H1 (cell line): Measurements from ENCODE around the gene ZFP3. TPM values are rescaled to one million over a fixed set of nuclear protein-coding genes. Genes with fewer than 3 reads are reported as not detected.

ENCODE experiments used
- CTCF ChIA-PET: fragments of 300-600 bp; sonication (Branson Sonifier 250); formaldehyde crosslinking; loops from one replicate; lab custom pipeline; 2021; ENCODE audit not compliant: partially characterized antibody; lab: Charles Lee
- POLR2A ChIA-PET: fragments of 300-600 bp; sonication (Branson Sonifier 250); formaldehyde crosslinking; loops from one replicate; lab custom pipeline; 2021; ENCODE audit warnings: inconsistent platforms; ENCODE audit not compliant: partially characterized antibody; lab: Charles Lee
- DNase-seq, 2 experiments: peaks; one replicate each; pipeline versions ENCODE4 v3.0.0 to v3.0.0-alpha.2; 2010 to 2022; ENCODE audit warnings: low spot score in 2 of 2, low read depth in 1 of 2, mixed read lengths in 1 of 2
- FAIRE-seq: peaks from 2 replicates; lab custom pipeline; 2011; peaks lifted over from hg19 to GRCh38; lab: Jason Lieb, UNC
- H2AFZ ChIP-seq: 2 replicates; pipeline ENCODE4 v1.8.1; 2012; ENCODE audit warnings: low read length, inconsistent platforms
- H2AK5ac ChIP-seq: 2 replicates; pipeline ENCODE4 v1.6.1; 2013; ENCODE audit warnings: low read depth, low read length
- H2BK120ac ChIP-seq: replicated peaks from 2 replicates; pipeline ENCODE3; 2013; ENCODE audit warnings: low read depth, low read length, inconsistent platforms
- H2BK12ac ChIP-seq: 2 replicates; pipeline ENCODE4 v1.6.1; 2013; ENCODE audit warnings: low read depth, low read length
- H2BK15ac ChIP-seq: 2 replicates; pipeline ENCODE4 v1.6.1; 2013; ENCODE audit warnings: low read length
- H2BK20ac ChIP-seq: 2 replicates; pipeline ENCODE4 v1.6.1; 2013; ENCODE audit warnings: low read length
- H2BK5ac ChIP-seq: 2 replicates; pipeline ENCODE4 v1.6.1; 2013; ENCODE audit warnings: low read depth, low read length
- H3K14ac ChIP-seq: 2 replicates; pipeline ENCODE4 v1.6.1; 2013; ENCODE audit warnings: inconsistent platforms; ENCODE audit not compliant: insufficient read length
- H3K18ac ChIP-seq: 2 replicates; pipeline ENCODE4 v1.6.1; 2013; ENCODE audit warnings: low read length; ENCODE audit errors: extremely low read depth
- H3K23ac ChIP-seq: 2 replicates; pipeline ENCODE4 v1.6.1; 2013; ENCODE audit warnings: inconsistent platforms; ENCODE audit not compliant: insufficient read length
- H3K23me2 ChIP-seq: 2 replicates; pipeline ENCODE4 v1.6.1; 2013; ENCODE audit warnings: low read depth, low read length
- H3K27ac ChIP-seq: 2 replicates; pipeline ENCODE4 v1.6.1; 2011; ENCODE audit warnings: low read depth, low read length, inconsistent platforms
- H3K27me3 ChIP-seq, 4 experiments: replicated peaks in 1 of 4; 1 replicate in 1 of 4; 2 replicates in 3 of 4; pipeline versions ENCODE4 v1.6.1 to v1.8.1; 2011 to 2013; ENCODE audit warnings: low read length in 3 of 4, mild to moderate bottlenecking in 3 of 4, inconsistent platforms in 2 of 4, mixed read lengths in 2 of 4, moderate library complexity in 1 of 4; ENCODE audit not compliant: control insufficient read depth in 3 of 4, insufficient read depth in 3 of 4; ENCODE audit errors: extremely low read depth in 1 of 4
- H3K36me3 ChIP-seq, 4 experiments: 2 replicates each; pipeline versions ENCODE4 v1.6.1 to v1.8.1; 2011 to 2013; ENCODE audit warnings: mild to moderate bottlenecking in 4 of 4, low read length in 3 of 4, moderate library complexity in 2 of 4, control low read depth in 1 of 4, inconsistent platforms in 1 of 4; ENCODE audit not compliant: insufficient read depth in 4 of 4, control insufficient read depth in 2 of 4
- H3K4ac ChIP-seq: replicated peaks from 2 replicates; pipeline ENCODE3; 2013; ENCODE audit warnings: low read length, low read depth, mixed read lengths, inconsistent platforms; ENCODE audit not compliant: insufficient read length
- H3K4me1 ChIP-seq, 4 experiments: replicated peaks in 1 of 4; 1 replicate in 1 of 4; 2 replicates in 3 of 4; pipeline versions ENCODE4 v1.6.1 to v1.8.1; 2011 to 2013; ENCODE audit warnings: low read length in 3 of 4, inconsistent platforms in 2 of 4, mixed read lengths in 1 of 4; ENCODE audit not compliant: insufficient read depth in 4 of 4, control insufficient read depth in 3 of 4
- H3K4me2 ChIP-seq, 2 experiments: 2 replicates each; pipeline versions ENCODE4 v1.6.1 to v1.8.1; 2011 to 2013; ENCODE audit warnings: low read depth in 2 of 2, low read length in 2 of 2, control low read depth in 1 of 2, inconsistent platforms in 1 of 2, mild to moderate bottlenecking in 1 of 2; ENCODE audit not compliant: insufficient read depth in 1 of 2
- H3K4me3 ChIP-seq, 4 experiments: fragments of 200-600, 300-600 bp in 1 of 4; sonication (generic), shearing (Covaris generic), sonication (Bioruptor Twin) in 1 of 4; 2 replicates each; pipeline versions ENCODE4 v1.5.1 to v1.8.1; 2011 to 2016; ENCODE audit warnings: low read length in 4 of 4, low read depth in 3 of 4, control low read depth in 2 of 4, inconsistent platforms in 2 of 4, mild to moderate bottlenecking in 2 of 4, mixed read lengths in 1 of 4, moderate library complexity in 1 of 4; ENCODE audit not compliant: insufficient read depth in 2 of 4; ENCODE audit errors: extremely low read depth in 1 of 4
- H3K56ac ChIP-seq: replicated peaks from 2 replicates; pipeline ENCODE3; 2013; ENCODE audit warnings: low read depth, mild to moderate bottlenecking, mixed read lengths, low read length, inconsistent platforms; ENCODE audit not compliant: insufficient read length
- H3K79me1 ChIP-seq: 2 replicates; pipeline ENCODE4 v1.6.1; 2013; ENCODE audit warnings: low read depth, low read length, control low read depth
- H3K79me2 ChIP-seq, 2 experiments: 2 replicates each; pipeline versions ENCODE4 v1.6.1 to v1.8.1; 2012 to 2013; ENCODE audit warnings: low read length in 2 of 2, mild to moderate bottlenecking in 2 of 2, inconsistent platforms in 1 of 2; ENCODE audit not compliant: insufficient read depth in 2 of 2, control insufficient read depth in 1 of 2
- H3K9ac ChIP-seq, 4 experiments: replicated peaks in 1 of 4; 1 replicate in 1 of 4; 2 replicates in 3 of 4; pipeline versions ENCODE4 v1.6.1 to v1.8.1; 2011 to 2013; ENCODE audit warnings: low read depth in 3 of 4, low read length in 3 of 4, control low read depth in 2 of 4, mild to moderate bottlenecking in 2 of 4, moderate library complexity in 2 of 4, inconsistent platforms in 1 of 4; ENCODE audit errors: extremely low read depth in 1 of 4
- H3K9me3 ChIP-seq, 2 experiments: 2 replicates each; pipeline versions ENCODE4 v1.6.1 to v1.8.1; 2012 to 2013; ENCODE audit warnings: mild to moderate bottlenecking in 2 of 2, moderate library complexity in 2 of 2, control low read depth in 1 of 2, inconsistent platforms in 1 of 2, low read depth in 1 of 2, low read length in 1 of 2, mixed read lengths in 1 of 2; ENCODE audit not compliant: insufficient read depth in 2 of 2
- H4K20me1 ChIP-seq, 2 experiments: replicated peaks in 1 of 2; 2 replicates each; pipeline versions ENCODE3 to v1.8.1; 2011 to 2013; ENCODE audit warnings: inconsistent platforms in 2 of 2, low read length in 2 of 2, mild to moderate bottlenecking in 1 of 2; ENCODE audit not compliant: insufficient read depth in 2 of 2, control insufficient read depth in 1 of 2
- H4K5ac ChIP-seq: 2 replicates; pipeline ENCODE4 v1.6.1; 2013; ENCODE audit warnings: low read length, low read depth, mixed read lengths, inconsistent platforms; ENCODE audit not compliant: insufficient read length
- H4K8ac ChIP-seq: 2 replicates; pipeline ENCODE4 v1.8.0; 2013; ENCODE audit warnings: mild to moderate bottlenecking, moderate library complexity, low read length, inconsistent platforms; ENCODE audit not compliant: insufficient read depth; ENCODE audit errors: extremely low read depth
- H4K91ac ChIP-seq: replicated peaks from 2 replicates; pipeline ENCODE3; 2013; ENCODE audit warnings: low read length, mixed read lengths, inconsistent platforms; ENCODE audit not compliant: insufficient read length
- WGBS, 2 experiments: shearing (Covaris generic) in 1 of 2; methylation state at CpG; one replicate each; pipeline versions ENCODE4 v1.1.6 to v1.1.7; 2013 to 2015; ENCODE audit warnings: low lambda C conversion rate in 2 of 2, mixed read lengths in 2 of 2, inconsistent platforms in 1 of 2, low coverage in 1 of 2, missing lambda C conversion rate in 1 of 2; ENCODE audit not compliant: insufficient replicate concordance in 2 of 2, insufficient coverage in 1 of 2, insufficient read length in 1 of 2; ENCODE audit errors: extremely low coverage in 1 of 2, missing lambda C conversion rate in 1 of 2; 5-methylcytosine and 5-hydroxymethylcytosine counted together
- polyA plus RNA-seq, 7 experiments: library from polyadenylated mRNA; depleted of rRNA in 3 of 7; stranded (reverse) in 5 of 7; unstranded in 2 of 7; fragments of >200 nt in 5 of 7; fragments of 200-250 nt in 2 of 7; gene quantifications; 1 replicate in 5 of 7; 2 replicates in 1 of 7; 4 replicates in 1 of 7; pipeline versions ENCODE4 v1.2.1 to v1.2.3, GENCODE V29; 2011 to 2013; ENCODE audit warnings: missing spikeins in 2 of 7, mixed read lengths in 2 of 7
- total RNA-seq: library from RNA; stranded (reverse); fragmentation: NEBNext Ultra II Directional; extraction: Animal tissue kit (Norgen Biotek cat#: 25700); gene quantifications from 2 replicates; pipeline ENCODE4 v1.2.1, GENCODE V29; 2021

ZFP3 gene
- total and polyA plus RNA-seq, 2 of the 8 experiments (the other 6 are each of a cell fraction or from before 2014, with no cell fraction given), result 0.15 to 0.44 TPM

DNA sequence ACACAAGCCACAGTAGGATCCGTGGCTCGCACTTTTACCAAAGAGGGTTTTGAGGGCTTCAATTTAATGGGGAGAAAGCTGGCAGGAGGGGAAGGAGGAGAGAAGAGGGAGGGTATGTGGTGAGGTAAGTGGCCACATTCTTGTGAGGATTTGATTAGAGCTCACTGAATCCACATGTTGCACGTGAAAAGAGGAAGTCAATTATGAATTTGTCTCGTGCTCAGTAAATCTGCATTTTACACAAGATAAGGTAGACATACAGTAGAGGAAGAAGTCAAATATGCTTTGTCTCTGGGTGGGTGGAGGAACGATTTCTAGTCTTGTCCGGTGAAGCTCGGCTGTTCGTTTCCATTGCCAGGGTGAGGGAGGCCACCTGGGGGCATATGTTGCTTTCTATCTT lies 32.5 kb downstream of the ZFP3 start:
- Histone ChIP-seq H3K4me2 (peak overlapping the region; percentile 85 to 88), H3K9me3 (peaks cover 5 to 8% of the 10 kb centered on the region in 2 experiments; a peak in 2 of 4 replicates), H4K91ac (no peak overlapping the region), H3K36me3 (peaks cover 14 to 36% (median 28%) of the 10 kb centered on the region in 4 experiments; a peak in 7 of 8 replicates), H2BK20ac (no peak overlapping the region), H2AK5ac (0 out of 2 replicates have a peak overlapping the region, but pooled peaks have one; percentile 60), H3K9ac (peak overlapping the region in 3 of 4 experiments; percentile 60 to 86 (median 82); a peak in 6 of 7 replicates), H2BK15ac (no peak overlapping the region), H4K20me1 (peaks cover 0 to 3% of the 10 kb centered on the region in 2 experiments), H3K4me3 (peak overlapping the region; percentile 70 to 79 (median 74)), H3K23me2 (peaks cover 12% of the 10 kb centered on the region), H2BK120ac (no peak overlapping the region), H4K5ac (no peak overlapping the region), H3K23ac (no peak overlapping the region), H2BK12ac (peak overlapping the region; percentile 80), H3K79me1 (peaks cover 6% of the 10 kb centered on the region), H3K79me2 (peaks cover 0 to 17% of the 10 kb centered on the region in 2 experiments; a peak in 2 of 4 replicates), H3K14ac (no peak overlapping the region), H4K8ac (no peak overlapping the region), H2BK5ac (no peak overlapping the region), H3K27ac (no peak overlapping the region; the same call in 1 of the 2 replicates), H3K4me1 (peaks cover 0 to 5% (median 2%) of the 10 kb centered on the region in 4 experiments; a peak in 2 of 7 replicates), H3K56ac (no peak overlapping the region), H3K4ac (no peak overlapping the region), H3K18ac (peak overlapping the region; percentile 48; the same call in 1 of the 2 replicates), H3K27me3 (no peaks in the 10 kb centered on the region), H2AFZ (peak overlapping the region; percentile 47; the same call in 1 of the 2 replicates)
- 33% methylated on average over 8 of the region's 8 CpGs; no CpG with 5 or more reads in 1 of the 2 experiments for WGBS, 2 experiments
- CTCF ChIA-PET, result interaction anchor here (1.2 to 1.7 kb wide), 3 partner anchors 11 to 49 kb away, joined by 3 to 4 read pairs (median 3); no protein-coding TSS in a partner anchor
- POLR2A ChIA-PET, result interaction anchor here (0.7 to 3.7 kb wide), 13 partner anchors 9 to 162 kb away, joined by 3 to 28 read pairs (median 5); partner anchors contain the start of genes PFN1 and ZNF594
- DNase-seq, result no peak
- peak; percentile 50 for FAIRE-seq
